Karpas-422 (cell line): ENCODE data around the gene SNCA. TPM values are rescaled to one million over a fixed set of nuclear protein-coding genes. Genes with fewer than 3 reads are reported as not detected.

Experiments
- DNase-seq: peaks from one replicate; pipeline ENCODE4 v3.0.0-alpha.2; 2015
- H2AFZ ChIP-seq: fragments of 200-600 bp; sonication (generic); 2 replicates; pipeline ENCODE4 v1.6.1; 2014; ENCODE audit warnings: antibody characterized with exemption, low read length, mixed read lengths
- H3K27ac ChIP-seq: fragments of 200-600 bp; sonication (generic); 2 replicates; pipeline ENCODE4 v1.5.1; 2014; ENCODE audit warnings: mild to moderate bottlenecking, low read length, moderate library complexity
- H3K27me3 ChIP-seq: fragments of 200-600 bp; sonication (generic); 2 replicates; pipeline ENCODE4 v1.6.1; 2014; ENCODE audit warnings: low read length, mixed read lengths
- H3K36me3 ChIP-seq: fragments of 200-600 bp; sonication (generic); 2 replicates; pipeline ENCODE4 v1.6.1; 2014; ENCODE audit warnings: low read length, mixed read lengths; ENCODE audit not compliant: insufficient read depth
- H3K4me1 ChIP-seq: fragments of 200-600 bp; sonication (generic); 2 replicates; pipeline ENCODE4 v1.6.1; 2014; ENCODE audit warnings: mild to moderate bottlenecking, low read length, mixed read lengths
- H3K4me2 ChIP-seq: fragments of 200-600 bp; sonication (generic); 2 replicates; pipeline ENCODE4 v1.6.1; 2014; ENCODE audit warnings: low read length, low read depth, mild to moderate bottlenecking; ENCODE audit not compliant: poor library complexity, severe bottlenecking
- H3K4me3 ChIP-seq: fragments of 200-600 bp; sonication (generic); 2 replicates; pipeline ENCODE4 v1.5.1; 2014; ENCODE audit warnings: mild to moderate bottlenecking, antibody characterized with exemption, low read length, mixed read lengths
- H3K79me2 ChIP-seq: fragments of 200-600 bp; sonication (generic); 2 replicates; pipeline ENCODE4 v1.6.1; 2014; ENCODE audit warnings: mild to moderate bottlenecking, low read length, mixed read lengths
- H3K9ac ChIP-seq: fragments of 200-600 bp; sonication (generic); 2 replicates; pipeline ENCODE4 v1.6.0; 2014; ENCODE audit warnings: low read length
- H3K9me2 ChIP-seq: fragments of 200-600 bp; sonication (generic), shearing (Covaris generic); replicated peaks from 2 replicates; pipeline ENCODE4 v1.6.0; 2014; ENCODE audit warnings: mild to moderate bottlenecking, low read length, moderate library complexity; ENCODE audit not compliant: insufficient read depth
- H3K9me3 ChIP-seq: fragments of 300-700, 200-600 bp; sonication (generic); 2 replicates; pipeline ENCODE4 v1.6.1; 2014; ENCODE audit warnings: low read length, mixed read lengths
- H4K20me1 ChIP-seq: fragments of 200-600 bp; sonication (generic); 2 replicates; pipeline ENCODE4 v1.6.1; 2014; ENCODE audit warnings: mild to moderate bottlenecking, antibody characterized with exemption, low read length, low read depth; ENCODE audit not compliant: insufficient read depth
- total RNA-seq: library from RNA; depleted of rRNA; stranded (reverse); fragments of >200 nt; shearing (Covaris generic); gene quantifications from 2 replicates; pipeline ENCODE4 v1.2.3, GENCODE V29; 2014; ENCODE audit warnings: low replicate concordance

The SNCA gene
- total RNA-seq, 1 experiment from 2014 or later = not detected

DNA sequence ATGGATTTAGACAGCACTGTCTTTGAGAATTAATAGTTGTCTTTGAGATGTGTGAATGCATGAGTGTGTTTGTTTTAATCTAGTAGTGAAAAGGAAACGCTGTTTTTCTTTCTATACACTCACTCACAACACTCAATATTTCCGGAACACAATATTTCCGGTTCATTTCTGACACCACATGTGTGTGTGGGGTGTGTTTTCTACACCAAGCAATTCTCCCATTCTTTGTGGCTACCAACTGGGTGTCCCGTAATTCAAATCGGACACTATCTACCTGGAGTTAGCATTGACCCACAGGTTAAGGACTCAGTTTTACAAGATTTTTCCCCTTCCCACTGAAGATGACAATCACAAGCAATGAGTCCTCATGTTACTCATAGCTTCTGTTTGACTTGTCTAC is 113.9 kb downstream of the SNCA start:
- Histone ChIP-seq H3K4me1 (no peaks in the 10 kb centered on the region), H3K4me2 (no peak overlapping the region), H3K9ac (no peak overlapping the region), H2AFZ (no peak overlapping the region), H4K20me1 (no peaks in the 10 kb centered on the region), H3K9me2 (no peaks in the 10 kb centered on the region), H3K79me2 (no peaks in the 10 kb centered on the region), H3K9me3 (no peaks in the 10 kb centered on the region), H3K4me3 (no peak overlapping the region), H3K27ac (no peak overlapping the region), H3K36me3 (no peaks in the 10 kb centered on the region), H3K27me3 (no peaks in the 10 kb centered on the region)
- no peak for DNase-seq

DNA sequence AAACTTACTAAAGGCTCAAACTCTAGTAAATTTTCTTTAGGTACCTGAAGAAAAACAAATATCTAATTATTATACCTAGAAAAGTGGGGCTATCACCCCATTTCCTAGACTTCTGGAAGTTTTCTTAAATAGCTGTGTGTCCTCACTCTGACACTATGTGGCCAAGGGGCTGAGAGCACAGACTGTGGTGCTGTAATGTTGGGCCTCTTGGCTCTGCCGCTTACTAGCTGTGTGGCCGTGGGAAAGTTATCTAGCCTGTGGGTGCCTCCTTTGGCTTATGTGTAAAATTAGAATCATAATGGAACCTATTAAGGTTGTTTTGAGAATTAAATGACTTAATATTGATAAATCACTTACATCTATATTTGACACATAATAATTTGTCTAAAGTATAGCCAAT is 114.4 kb downstream of the SNCA start:
- no peaks in the 10 kb centered on the region for H3K79me2 ChIP-seq
- no peak overlapping the region for H3K27ac ChIP-seq
- H3K4me1 ChIP-seq = no peaks in the 10 kb centered on the region
- no peak overlapping the region for H2AFZ ChIP-seq
- no peaks in the 10 kb centered on the region for H3K27me3 ChIP-seq
- H3K4me3 ChIP-seq = no peak overlapping the region
- no peaks in the 10 kb centered on the region for H3K9me3 ChIP-seq
- H3K9ac ChIP-seq = no peak overlapping the region
- no peak overlapping the region for H3K4me2 ChIP-seq
- no peaks in the 10 kb centered on the region for H4K20me1 ChIP-seq
- DNase-seq = no peak
- H3K36me3 ChIP-seq = no peaks in the 10 kb centered on the region
- no peaks in the 10 kb centered on the region for H3K9me2 ChIP-seq

DNA sequence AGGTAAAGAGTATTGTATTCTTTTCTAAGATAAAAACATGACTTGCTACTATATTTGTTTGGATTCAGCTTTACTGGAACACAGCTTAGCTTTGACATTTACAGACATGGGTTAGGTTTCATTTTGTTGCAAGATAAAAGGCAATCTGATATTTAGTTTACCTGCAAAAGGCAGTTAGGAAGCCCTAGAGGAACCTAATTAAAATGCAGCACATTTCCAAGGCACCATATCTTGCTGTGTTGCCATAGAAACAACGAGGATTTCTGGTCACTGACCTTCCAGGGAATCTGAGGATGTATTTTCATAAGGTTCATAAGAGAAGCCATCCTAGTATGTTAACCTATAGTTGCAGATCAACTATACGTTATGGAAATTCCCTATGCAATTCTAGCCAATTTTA is 116.0 kb downstream of the SNCA start:
- no peak overlapping the region for H3K4me2 ChIP-seq
- H4K20me1 ChIP-seq = no peaks in the 10 kb centered on the region
- H2AFZ ChIP-seq = no peak overlapping the region
- no peak for DNase-seq
- no peaks in the 10 kb centered on the region for H3K9me2 ChIP-seq
- H3K27me3 ChIP-seq = no peaks in the 10 kb centered on the region
- H3K79me2 ChIP-seq = no peaks in the 10 kb centered on the region
- H3K9ac ChIP-seq = no peak overlapping the region
- H3K9me3 ChIP-seq = no peaks in the 10 kb centered on the region
- H3K4me3 ChIP-seq = no peak overlapping the region
- H3K4me1 ChIP-seq = no peaks in the 10 kb centered on the region
- H3K36me3 ChIP-seq = no peaks in the 10 kb centered on the region
- no peak overlapping the region for H3K27ac ChIP-seq

DNA sequence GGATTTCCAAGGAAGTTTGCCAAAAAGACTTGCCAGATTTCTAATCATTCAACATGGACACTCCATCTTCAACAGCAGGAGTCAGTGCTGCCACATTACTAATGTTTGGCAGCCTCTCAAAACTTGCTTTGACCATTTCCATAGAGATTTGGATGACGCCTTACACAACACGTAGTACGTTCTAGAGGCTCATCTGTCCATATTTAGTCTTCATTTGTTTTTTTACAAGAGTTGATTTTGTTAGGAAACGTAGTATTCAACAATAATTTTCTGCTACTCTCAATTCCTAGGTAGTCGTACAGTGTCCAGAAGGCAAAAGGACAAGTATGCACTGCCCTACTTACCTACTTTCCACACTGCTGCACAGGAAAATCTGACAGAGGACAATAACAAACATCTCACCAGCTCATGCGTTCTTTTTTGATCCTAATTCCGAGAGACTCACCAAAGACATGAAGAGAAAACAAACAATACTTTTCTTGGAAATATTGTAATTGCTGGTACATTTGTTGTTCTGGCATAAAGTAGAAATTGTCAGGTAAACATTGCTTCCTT is 117.3 kb downstream of the SNCA start:
- Histone ChIP-seq H3K4me2 (no peak overlapping the region), H3K36me3 (no peaks in the 10 kb centered on the region), H3K9me2 (no peaks in the 10 kb centered on the region), H3K9ac (no peak overlapping the region), H3K79me2 (no peaks in the 10 kb centered on the region), H3K27me3 (no peaks in the 10 kb centered on the region), H2AFZ (no peak overlapping the region), H4K20me1 (no peaks in the 10 kb centered on the region), H3K9me3 (no peaks in the 10 kb centered on the region), H3K4me1 (no peaks in the 10 kb centered on the region), H3K27ac (no peak overlapping the region), H3K4me3 (no peak overlapping the region)
- no peak for DNase-seq

DNA sequence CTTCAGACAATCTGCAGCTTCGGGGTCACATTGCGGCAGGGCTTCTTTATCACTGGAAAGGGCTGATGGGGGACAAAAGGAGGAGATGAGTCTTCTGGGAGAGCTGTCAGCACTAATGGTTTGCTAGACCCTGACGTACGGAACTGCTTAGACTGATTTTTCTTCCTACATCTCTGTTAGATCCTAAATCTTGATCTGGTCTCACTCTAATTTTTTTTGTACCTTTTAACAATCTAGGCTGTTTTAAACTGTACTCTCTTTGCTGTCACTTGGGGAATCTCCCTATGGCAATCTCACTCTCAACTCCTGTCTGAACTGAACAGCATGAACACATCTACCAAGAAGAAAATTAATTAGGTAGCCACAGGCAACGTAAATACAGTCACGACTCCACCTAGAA is 120.1 kb downstream of the SNCA start:
- Histone ChIP-seq H3K4me3 (no peak overlapping the region), H4K20me1 (no peaks in the 10 kb centered on the region), H3K27ac (no peak overlapping the region), H3K4me1 (no peaks in the 10 kb centered on the region), H3K27me3 (no peaks in the 10 kb centered on the region), H2AFZ (no peak overlapping the region), H3K36me3 (no peaks in the 10 kb centered on the region), H3K79me2 (no peaks in the 10 kb centered on the region), H3K4me2 (no peak overlapping the region), H3K9me2 (no peaks in the 10 kb centered on the region), H3K9me3 (no peaks in the 10 kb centered on the region), H3K9ac (no peak overlapping the region)
- DNase-seq = no peak

GRCh38 chr4:89715631-89716030 is 121.3 kb downstream of the SNCA start:
- Histone ChIP-seq H3K9me2 (no peaks in the 10 kb centered on the region), H3K4me1 (no peaks in the 10 kb centered on the region), H4K20me1 (no peaks in the 10 kb centered on the region), H3K9me3 (no peaks in the 10 kb centered on the region), H3K27ac (no peak overlapping the region), H3K79me2 (no peaks in the 10 kb centered on the region), H2AFZ (no peak overlapping the region), H3K4me3 (no peak overlapping the region), H3K9ac (no peak overlapping the region), H3K27me3 (no peaks in the 10 kb centered on the region), H3K36me3 (no peaks in the 10 kb centered on the region), H3K4me2 (no peak overlapping the region)
- no peak for DNase-seq

GRCh38 chr4:89712827-89713226 is 124.1 kb downstream of the SNCA start:
- Histone ChIP-seq H3K27ac (no peak overlapping the region), H2AFZ (no peak overlapping the region), H3K9ac (no peak overlapping the region), H3K27me3 (no peaks in the 10 kb centered on the region), H3K9me3 (no peaks in the 10 kb centered on the region), H3K4me3 (no peak overlapping the region), H4K20me1 (no peaks in the 10 kb centered on the region), H3K36me3 (no peaks in the 10 kb centered on the region), H3K79me2 (no peaks in the 10 kb centered on the region), H3K4me1 (no peaks in the 10 kb centered on the region), H3K9me2 (no peaks in the 10 kb centered on the region), H3K4me2 (no peak overlapping the region)
- no peak for DNase-seq

- Histone ChIP-seq H3K27me3 (0 out of 2 replicates have a peak, but pooled peaks cover under 1% of the 10 kb centered on the region), H3K9ac (no peak overlapping the region), H3K4me1 (no peaks in the 10 kb centered on the region), H3K4me2 (no peak overlapping the region), H3K4me3 (no peak overlapping the region), H3K79me2 (no peaks in the 10 kb centered on the region), H4K20me1 (no peaks in the 10 kb centered on the region), H3K9me2 (no peaks in the 10 kb centered on the region), H3K27ac (no peak overlapping the region), H2AFZ (no peak overlapping the region), H3K9me3 (no peaks in the 10 kb centered on the region), H3K36me3 (no peaks in the 10 kb centered on the region)
- no peak for DNase-seq
Observed at GRCh38 chr4:89712141-89712540, 124.8 kb downstream of the SNCA start.
